AG09309 (cell line): Measurements from ENCODE around the gene AGRP.

Experiments
- DNase-seq: peaks from one replicate; pipeline ENCODE4 v3.0.0-alpha.2; 2010; ENCODE audit warnings: low read depth
- H3K4me3 ChIP-seq: 2 replicates; pipeline ENCODE4 v1.5.1; 2011; ENCODE audit warnings: mild to moderate bottlenecking, low read depth, low read length, moderate library complexity; ENCODE audit not compliant: control insufficient read depth
- TF ChIP-seq, protein P1 (sequence below): IDR thresholded peaks from 2 replicates; pipeline ENCODE4 v1.5.1; 2011; ENCODE audit warnings: mild to moderate bottlenecking, low read depth, low read length, inconsistent platforms; ENCODE audit not compliant: insufficient read depth, control insufficient read depth; ENCODE audit errors: missing control alignments

The AGRP gene

DNA sequence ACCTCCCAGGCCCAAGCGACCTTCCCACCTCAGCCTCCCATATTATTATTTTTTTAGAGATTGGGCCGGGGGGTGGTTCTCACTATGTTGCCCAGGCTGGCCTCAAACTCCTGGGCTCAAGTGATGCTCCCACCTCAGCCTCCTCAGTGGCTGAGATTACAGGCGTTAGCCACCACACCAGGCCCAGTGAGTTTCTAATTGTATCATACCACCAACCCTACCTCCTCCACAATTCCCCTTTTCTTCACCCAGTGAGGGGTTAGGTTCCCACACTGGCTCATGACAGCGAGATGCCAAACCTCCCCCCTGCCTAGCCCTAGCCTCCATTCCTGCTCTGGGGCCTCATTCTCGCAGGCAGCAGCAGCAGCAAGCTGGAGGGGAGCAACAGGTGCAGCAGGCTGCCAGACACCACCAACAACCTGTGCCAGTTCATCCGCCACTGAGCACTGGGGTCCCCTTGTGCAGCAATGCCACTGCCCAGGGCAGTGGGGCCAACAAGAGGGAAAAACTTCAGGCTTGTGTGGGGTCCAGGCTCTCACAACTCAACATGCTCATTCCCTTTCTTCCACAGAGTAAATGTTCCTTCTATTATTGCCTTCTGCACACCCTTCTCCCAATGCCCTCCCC is 11.5 kb downstream of the AGRP start:
- H3K4me3 ChIP-seq: no peak overlapping the region
- TF ChIP-seq, protein P1, sequence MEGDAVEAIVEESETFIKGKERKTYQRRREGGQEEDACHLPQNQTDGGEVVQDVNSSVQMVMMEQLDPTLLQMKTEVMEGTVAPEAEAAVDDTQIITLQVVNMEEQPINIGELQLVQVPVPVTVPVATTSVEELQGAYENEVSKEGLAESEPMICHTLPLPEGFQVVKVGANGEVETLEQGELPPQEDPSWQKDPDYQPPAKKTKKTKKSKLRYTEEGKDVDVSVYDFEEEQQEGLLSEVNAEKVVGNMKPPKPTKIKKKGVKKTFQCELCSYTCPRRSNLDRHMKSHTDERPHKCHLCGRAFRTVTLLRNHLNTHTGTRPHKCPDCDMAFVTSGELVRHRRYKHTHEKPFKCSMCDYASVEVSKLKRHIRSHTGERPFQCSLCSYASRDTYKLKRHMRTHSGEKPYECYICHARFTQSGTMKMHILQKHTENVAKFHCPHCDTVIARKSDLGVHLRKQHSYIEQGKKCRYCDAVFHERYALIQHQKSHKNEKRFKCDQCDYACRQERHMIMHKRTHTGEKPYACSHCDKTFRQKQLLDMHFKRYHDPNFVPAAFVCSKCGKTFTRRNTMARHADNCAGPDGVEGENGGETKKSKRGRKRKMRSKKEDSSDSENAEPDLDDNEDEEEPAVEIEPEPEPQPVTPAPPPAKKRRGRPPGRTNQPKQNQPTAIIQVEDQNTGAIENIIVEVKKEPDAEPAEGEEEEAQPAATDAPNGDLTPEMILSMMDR: no peak
- DNase-seq: no peak

DNA sequence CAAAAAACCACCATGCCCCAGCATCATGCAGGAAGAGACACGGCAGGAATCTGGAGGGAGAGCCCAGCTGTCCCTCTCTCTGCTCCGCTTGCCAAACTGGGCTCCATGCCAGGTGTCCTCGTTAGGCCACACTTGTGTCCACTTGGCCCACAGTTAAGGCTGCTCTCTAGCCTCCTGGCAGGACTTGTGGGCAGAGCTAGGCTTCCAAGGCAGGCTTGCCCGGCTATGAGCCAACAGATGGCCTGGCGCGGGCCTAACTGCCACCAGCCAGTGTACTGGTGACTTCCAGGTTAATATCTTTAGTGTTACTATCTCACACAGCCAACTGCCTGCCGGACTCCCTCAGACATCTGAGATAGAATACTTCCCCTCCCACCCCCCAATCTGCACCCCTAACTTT is 13.0 kb downstream of the AGRP start:
- TF ChIP-seq, protein P1: no peak
- no peak for DNase-seq
- H3K4me3 ChIP-seq: no peak overlapping the region

DNA sequence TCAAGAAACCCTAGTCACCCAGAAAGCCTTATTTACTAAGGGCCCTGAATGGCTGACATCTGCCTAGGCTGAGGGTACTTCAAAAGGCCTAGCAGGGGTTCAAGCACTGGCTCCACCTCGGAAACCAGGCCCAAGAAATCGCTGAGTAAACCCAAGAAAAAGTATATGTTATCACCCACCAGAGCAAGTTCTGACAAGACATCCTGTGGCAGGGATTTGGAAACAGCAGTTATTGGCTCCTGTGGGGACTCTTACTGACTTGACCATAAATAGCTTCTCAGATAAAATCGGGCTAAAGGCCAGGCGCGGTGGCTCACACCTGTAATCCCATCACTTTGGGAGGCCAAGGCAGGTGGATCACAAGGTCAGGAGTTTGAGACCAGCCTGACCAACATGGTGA is 14.6 kb downstream of the AGRP start:
- DNase-seq: no peak
- TF ChIP-seq, protein P1: no peak
- no peak overlapping the region for H3K4me3 ChIP-seq

DNA sequence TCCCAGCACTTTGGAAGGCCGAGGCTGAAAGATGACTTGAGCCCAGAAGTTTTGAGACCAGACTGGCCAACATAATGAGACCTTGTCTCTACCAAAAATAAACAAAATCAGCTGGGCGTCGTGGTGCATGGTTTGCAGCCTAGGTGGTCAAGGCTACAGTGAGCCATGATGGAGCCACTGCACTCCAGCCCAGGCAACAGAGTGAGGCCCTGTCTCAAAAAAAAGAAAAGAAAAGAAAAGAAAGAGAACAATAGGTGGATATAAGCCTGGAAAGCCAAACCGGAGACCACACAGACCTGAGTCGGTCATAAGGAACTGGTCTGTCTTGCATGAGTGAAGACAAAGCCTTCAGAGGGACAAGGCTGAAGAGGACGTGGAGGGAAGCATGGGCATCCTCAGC is 16.8 kb downstream of the AGRP start:
- DNase-seq: no peak
- H3K4me3 ChIP-seq: no peak overlapping the region
- TF ChIP-seq, protein P1: no peak

DNA sequence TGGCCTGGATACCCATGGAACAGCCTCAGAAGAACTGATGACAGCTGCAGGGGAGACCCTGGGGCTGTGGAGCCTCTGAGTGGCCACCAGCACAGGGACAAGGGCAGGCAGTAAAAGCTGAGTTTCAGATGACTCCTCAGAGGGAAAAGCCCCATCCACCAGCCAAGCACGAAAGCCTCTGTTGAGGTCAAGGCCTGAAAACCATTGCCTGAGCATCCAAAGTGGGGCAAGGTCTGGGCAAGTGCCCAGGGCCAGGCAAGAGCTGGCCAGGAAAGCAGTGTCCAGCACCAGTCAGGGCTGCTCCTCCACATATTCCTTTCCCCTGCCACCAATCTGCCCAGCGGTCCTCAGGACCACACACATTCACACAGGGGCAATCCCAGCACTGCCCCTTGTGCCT is 18.8 kb downstream of the AGRP start:
- no peak overlapping the region for H3K4me3 ChIP-seq
- TF ChIP-seq, protein P1: no peak
- DNase-seq: no peak

DNA sequence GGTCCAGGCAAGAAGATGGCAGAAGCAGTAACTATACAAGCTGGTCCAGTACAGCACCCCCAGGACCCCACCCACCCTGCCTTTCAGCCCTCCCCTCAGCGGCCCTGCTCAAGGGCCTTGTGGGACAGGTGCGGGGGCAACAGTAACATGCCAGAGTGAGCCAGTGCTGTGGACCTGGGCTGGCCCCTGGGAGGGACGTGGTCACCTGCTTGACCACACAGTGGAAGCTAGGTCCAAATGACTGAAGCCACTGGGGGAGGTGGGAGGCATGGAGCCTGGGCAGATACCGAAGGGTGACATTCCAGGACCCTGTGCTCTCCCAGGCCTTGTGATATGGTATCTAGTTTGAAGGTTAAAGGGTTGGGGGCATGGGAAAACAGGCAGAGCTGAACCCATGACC is 19.7 kb downstream of the AGRP start:
- TF ChIP-seq, protein P1: no peak
- no peak overlapping the region for H3K4me3 ChIP-seq
- no peak for DNase-seq

DNA sequence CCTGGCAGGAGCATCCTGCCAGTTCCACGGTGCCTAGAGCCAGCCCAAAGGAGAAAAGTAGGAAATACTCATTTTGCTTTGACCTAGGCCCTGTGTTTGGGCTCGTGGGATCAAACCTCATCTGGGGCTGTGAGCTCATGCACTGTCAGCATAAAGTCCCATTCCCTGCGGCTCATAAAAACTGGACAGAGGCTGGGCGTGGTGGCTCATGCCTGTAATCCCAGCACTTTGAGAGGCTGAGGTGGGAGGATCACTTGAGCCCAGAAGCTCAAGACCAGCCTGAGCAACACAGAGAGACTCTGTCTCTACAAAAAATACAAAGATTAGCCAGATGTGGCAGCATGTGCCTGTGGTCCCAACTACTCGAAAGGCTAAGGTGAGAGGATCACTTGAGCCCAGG is 20.3 kb downstream of the AGRP start:
- DNase-seq: no peak
- TF ChIP-seq, protein P1: no peak

More for the DNA sequence above, 20.3 kb downstream of the AGRP start:
- no peak overlapping the region for H3K4me3 ChIP-seq
